ENCODE measurements around the gene NETO2.

The NETO2 gene

GRCh38 chr16:47175152-47175551 lies 31.4 kb upstream of the NETO2 start:
- no peaks in the 10 kb centered on the region for H3K79me2 ChIP-seq (ENCODE audit: insufficient read depth, low read length)
- no peak overlapping the region for H3K9ac ChIP-seq (ENCODE audit: low read length)
- H3K9me2 ChIP-seq (replicated peaks; ENCODE audit: insufficient read depth, low read length): no peaks in the 10 kb centered on the region
- H3F3A ChIP-seq (ENCODE audit: insufficient read depth): no peaks in the 10 kb centered on the region
- no peak overlapping the region for H3K4me2 ChIP-seq (ENCODE audit: low read depth, low read length, poor library complexity, severe bottlenecking)
- no peaks in the 10 kb centered on the region for H3K27me3 ChIP-seq (ENCODE audit: low read length)
- no peaks in the 10 kb centered on the region for H4K20me1 ChIP-seq (ENCODE audit: low read depth, low read length)
- H3K27ac ChIP-seq (ENCODE audit: low read depth, low read length): no peak overlapping the region
- TF ChIP-seq CTCF (IDR thresholded peaks at IDR 0.05; ENCODE audit: insufficient read depth, low read length, poor library complexity, severe bottlenecking): no peak
- no peak for TF ChIP-seq EZH2phosphoT487 (conservative IDR thresholded peaks at IDR 0.05; ENCODE audit: low read length)
- H2AFZ ChIP-seq (ENCODE audit: low read depth, low read length, severe bottlenecking): no peak overlapping the region
- H3K36me3 ChIP-seq (ENCODE audit: low read length): no peaks in the 10 kb centered on the region
- no peaks in the 10 kb centered on the region for H3K9me3 ChIP-seq (ENCODE audit: insufficient read depth, low read length)
- no peak overlapping the region for H3K4me3 ChIP-seq (ENCODE audit: insufficient read depth, low read length, poor library complexity, severe bottlenecking)

GRCh38 chr16:47162670-47163420 lies 19.1 kb upstream of the NETO2 start:
- Histone ChIP-seq H3K4me2 (ENCODE audit: low read depth, low read length, poor library complexity, severe bottlenecking) (no peak overlapping the region), H3K9me3 (ENCODE audit: insufficient read depth, low read length) (no peaks in the 10 kb centered on the region), H3K27ac (ENCODE audit: low read depth, low read length) (no peak overlapping the region), H2AFZ (ENCODE audit: low read depth, low read length, severe bottlenecking) (no peak overlapping the region), H3F3A (ENCODE audit: insufficient read depth) (no peaks in the 10 kb centered on the region), H3K79me2 (ENCODE audit: insufficient read depth, low read length) (no peaks in the 10 kb centered on the region), H3K36me3 (ENCODE audit: low read length) (peaks cover 8% of the 10 kb centered on the region; the same call in 1 of the 2 replicates), H3K9ac (ENCODE audit: low read length) (no peak overlapping the region), H3K4me3 (ENCODE audit: insufficient read depth, low read length, poor library complexity, severe bottlenecking) (no peak overlapping the region), H4K20me1 (ENCODE audit: low read depth, low read length) (no peaks in the 10 kb centered on the region), H3K27me3 (ENCODE audit: low read length) (no peaks in the 10 kb centered on the region), H3K9me2 (replicated peaks; ENCODE audit: insufficient read depth, low read length) (no peaks in the 10 kb centered on the region)
- TF ChIP-seq CTCF (IDR thresholded peaks at IDR 0.05; ENCODE audit: insufficient read depth, low read length, poor library complexity, severe bottlenecking) (no peak), EZH2phosphoT487 (conservative IDR thresholded peaks at IDR 0.05; ENCODE audit: low read length) (no peak)

- Histone ChIP-seq H3K36me3 (ENCODE audit: low read length) (peaks cover 11% of the 10 kb centered on the region; the same call in 1 of the 2 replicates), H3K27ac (ENCODE audit: low read depth, low read length) (no peak overlapping the region), H3F3A (ENCODE audit: insufficient read depth) (no peaks in the 10 kb centered on the region), H3K9me2 (replicated peaks; ENCODE audit: insufficient read depth, low read length) (no peaks in the 10 kb centered on the region), H2AFZ (ENCODE audit: low read depth, low read length, severe bottlenecking) (no peak overlapping the region), H3K4me3 (ENCODE audit: insufficient read depth, low read length, poor library complexity, severe bottlenecking) (no peak overlapping the region), H3K27me3 (ENCODE audit: low read length) (no peaks in the 10 kb centered on the region), H3K9ac (ENCODE audit: low read length) (no peak overlapping the region), H3K9me3 (ENCODE audit: insufficient read depth, low read length) (no peaks in the 10 kb centered on the region), H3K79me2 (ENCODE audit: insufficient read depth, low read length) (no peaks in the 10 kb centered on the region), H4K20me1 (ENCODE audit: low read depth, low read length) (no peaks in the 10 kb centered on the region), H3K4me2 (ENCODE audit: low read depth, low read length, poor library complexity, severe bottlenecking) (no peak overlapping the region)
- TF ChIP-seq EZH2phosphoT487 (conservative IDR thresholded peaks at IDR 0.05; ENCODE audit: low read length): no peak
- no peak for TF ChIP-seq CTCF (IDR thresholded peaks at IDR 0.05; ENCODE audit: insufficient read depth, low read length, poor library complexity, severe bottlenecking)
Measured at GRCh38 chr16:47161464-47161863, 17.7 kb upstream of the NETO2 start.
